Measurements from ENCODE around the gene GRXCR1. TPM values are rescaled to one million over a fixed set of nuclear protein-coding genes. Genes with fewer than 3 reads are reported as not detected.
A peak's percentile ranks its signal among the peaks of the same experiment; 100 is the strongest.

The GRXCR1 gene
- total RNA-seq, 2 experiments from 2014 or later = not detected

DNA sequence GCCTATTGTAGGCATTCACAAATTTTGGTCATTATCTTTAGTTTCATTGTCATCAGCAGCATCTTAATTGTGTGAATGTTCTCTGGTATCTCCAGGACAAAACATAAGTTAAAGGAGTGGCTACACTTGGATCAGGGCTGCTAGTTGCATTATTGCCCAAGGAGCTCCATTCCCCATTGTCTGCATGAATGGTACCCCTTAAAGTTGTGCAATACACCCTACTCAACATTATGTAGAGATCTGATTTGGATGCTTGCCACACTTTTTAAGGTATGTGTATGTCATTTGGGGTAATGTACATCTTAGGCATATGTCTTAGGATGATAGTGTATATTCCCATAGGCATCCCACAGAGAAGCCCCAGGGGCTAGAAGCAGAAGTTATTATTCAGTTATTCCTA lies 2.9 kb downstream of the GRXCR1 start:
- POLR2A ChIA-PET = no interaction called here
- H3K9me3 Mint-ChIP-seq (ENCODE audit: low read depth) = no peaks in the 10 kb centered on the region

DNA sequence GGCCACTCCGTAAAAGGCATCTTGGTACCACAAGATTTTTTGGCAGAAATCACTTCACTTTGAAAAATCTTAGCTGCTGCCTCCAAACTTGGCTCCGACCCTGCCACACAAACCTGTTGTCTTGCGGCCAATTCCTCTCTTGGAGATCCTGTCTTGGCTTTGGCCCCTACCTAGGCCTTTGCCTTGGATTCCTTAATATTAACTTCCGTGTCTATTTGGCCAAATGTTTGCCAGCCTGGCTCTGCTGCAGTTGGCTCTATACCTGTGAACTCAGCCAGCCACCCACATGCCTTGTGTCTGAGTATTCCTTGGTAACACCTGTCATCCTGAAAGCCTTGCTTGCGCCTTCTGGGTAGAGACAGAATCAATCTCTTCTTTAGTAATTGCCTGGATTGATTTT lies 12.5 kb downstream of the GRXCR1 start:
- Mint-ChIP-seq H3K27me3 (peaks cover 12% of the 10 kb centered on the region), H3K4me3 (no peak overlapping the region), H3K27ac (no peak overlapping the region), H3K9me3 (ENCODE audit: low read depth) (no peaks in the 10 kb centered on the region), H3K4me1 (no peaks in the 10 kb centered on the region), H3K36me3 (ENCODE audit: low read depth) (no peaks in the 10 kb centered on the region)
- ChIA-PET POLR2A (no interaction called here), CTCF (interaction anchor here (0.6 kb wide), 1 partner anchor 87 kb away, joined by 5 read pairs; no protein-coding TSS in a partner anchor)
- DNase-seq (no peak), ATAC-seq (no peak)
- intact Hi-C loops (cut with DNase I, micrococcal nuclease) = no loop called here

More for the DNA sequence above, 2.9 kb downstream of the GRXCR1 start:
- Mint-ChIP-seq H3K36me3 (ENCODE audit: low read depth) (no peaks in the 10 kb centered on the region), H3K27me3 (peaks cover 19% of the 10 kb centered on the region), H3K4me3 (no peak overlapping the region), H3K4me1 (no peaks in the 10 kb centered on the region), H3K27ac (no peak overlapping the region)
- ATAC-seq (no peak), DNase-seq (no peak)
- CTCF ChIA-PET = no interaction called here
- intact Hi-C loops (cut with DNase I, micrococcal nuclease) = no loop called here

DNA sequence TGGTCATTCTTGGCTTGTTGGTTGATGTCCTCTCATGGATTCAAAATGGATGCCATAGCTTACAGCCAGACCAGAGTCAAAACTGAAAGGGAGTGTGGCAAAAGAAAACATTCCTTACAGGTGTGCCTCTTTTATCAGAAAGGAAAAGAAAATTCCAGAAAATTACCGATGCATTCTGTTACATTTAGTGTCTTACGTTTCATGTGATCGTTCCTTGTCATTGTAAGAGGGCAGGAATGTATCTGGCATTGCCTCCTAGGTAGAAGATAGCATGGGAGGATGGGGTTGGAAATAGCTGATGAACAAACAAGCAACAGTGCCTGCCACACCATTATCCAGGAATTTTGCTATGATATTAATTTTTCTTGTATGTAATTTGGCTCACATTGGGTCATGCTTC lies 13.1 kb downstream of the GRXCR1 start:
- POLR2A ChIA-PET = no interaction called here
- H3K36me3 Mint-ChIP-seq (ENCODE audit: low read depth) = no peaks in the 10 kb centered on the region
- no peak overlapping the region for H3K4me3 Mint-ChIP-seq
- peaks cover 13% of the 10 kb centered on the region for H3K27me3 Mint-ChIP-seq
- no peak overlapping the region for H3K27ac Mint-ChIP-seq
- ATAC-seq = no peak
- intact Hi-C loops (cut with DNase I, micrococcal nuclease) = no loop called here
- no peaks in the 10 kb centered on the region for H3K4me1 Mint-ChIP-seq
- no peaks in the 10 kb centered on the region for H3K9me3 Mint-ChIP-seq (ENCODE audit: low read depth)
- CTCF ChIA-PET = no interaction called here
- DNase-seq = no peak

DNA sequence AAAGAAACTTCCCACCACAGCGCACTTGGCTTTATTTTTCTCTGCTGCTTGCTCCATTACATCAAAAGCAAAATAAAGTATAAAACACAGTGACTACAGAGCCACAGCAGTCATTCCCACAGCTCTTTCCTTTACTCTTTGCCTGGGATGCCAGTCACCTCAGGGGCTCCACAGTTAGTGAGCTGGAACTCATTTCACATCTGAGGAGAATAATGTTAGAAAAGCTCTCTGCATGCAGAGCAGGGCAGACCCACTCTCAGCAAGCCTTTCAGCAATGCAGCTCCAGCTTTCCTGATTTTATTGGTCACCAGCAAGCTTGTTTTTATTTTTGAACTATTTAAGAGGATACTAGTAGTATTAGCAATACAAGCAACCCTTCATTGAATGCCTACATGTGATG lies 13.8 kb downstream of the GRXCR1 start:
- Mint-ChIP-seq H3K36me3 (ENCODE audit: low read depth) (no peaks in the 10 kb centered on the region), H3K27me3 (peaks cover 11% of the 10 kb centered on the region), H3K4me1 (no peaks in the 10 kb centered on the region), H3K9me3 (ENCODE audit: low read depth) (no peaks in the 10 kb centered on the region), H3K4me3 (no peak overlapping the region), H3K27ac (no peak overlapping the region)
- POLR2A ChIA-PET = no interaction called here
- CTCF ChIA-PET = no interaction called here
- DNase-seq (no peak), ATAC-seq (no peak)
- intact Hi-C loops (cut with DNase I, micrococcal nuclease) = no loop called here

DNA sequence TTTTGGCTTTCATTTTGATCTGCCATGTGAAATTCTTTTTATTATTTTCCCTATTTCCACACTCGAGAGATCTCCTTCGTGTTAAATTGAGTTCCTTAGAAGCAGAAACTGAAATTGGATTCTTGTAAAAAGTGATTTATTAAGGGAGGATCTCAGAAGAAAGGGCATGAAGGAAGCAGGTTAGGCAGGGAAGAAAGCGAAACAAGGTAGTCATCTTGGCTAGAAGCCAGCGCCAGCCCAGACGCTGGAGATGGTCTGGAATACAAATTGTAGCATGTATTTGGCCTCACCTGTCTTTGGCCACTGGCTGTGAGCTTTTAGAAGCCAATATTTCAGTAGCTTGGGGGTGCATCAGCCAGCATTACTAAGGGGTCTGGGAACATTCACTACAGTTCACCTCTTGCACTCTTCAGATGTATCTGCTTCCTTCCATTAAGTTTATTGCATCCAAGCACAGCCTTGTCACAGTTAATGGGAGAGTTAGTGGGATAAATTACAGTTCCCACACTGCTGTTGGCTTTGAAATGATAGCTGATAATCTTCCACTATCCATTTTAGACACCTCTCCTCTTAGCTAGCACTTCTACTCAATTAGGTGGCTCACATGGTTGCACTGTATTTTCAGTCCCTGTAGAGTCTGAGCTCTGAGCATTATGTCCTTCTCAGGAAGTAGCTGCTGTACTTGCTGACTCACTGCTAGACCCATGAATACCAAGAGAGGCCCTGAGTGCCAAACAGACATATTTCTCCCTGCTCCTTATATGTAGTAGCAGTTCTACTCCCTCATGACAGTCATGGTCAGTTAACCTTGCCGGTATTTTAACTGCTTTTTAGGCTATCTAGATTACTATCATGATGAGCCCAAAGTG lies 14.6 kb downstream of the GRXCR1 start:
- ChIA-PET CTCF (interaction anchor here (0.6 kb wide), 2 partner anchors 326 to 905 kb away, joined by 3 read pairs; no protein-coding TSS in a partner anchor), POLR2A (no interaction called here)
- Mint-ChIP-seq H3K9me3 (ENCODE audit: low read depth) (no peaks in the 10 kb centered on the region), H3K4me3 (no peak overlapping the region), H3K4me1 (no peaks in the 10 kb centered on the region), H3K27me3 (peaks cover 11% of the 10 kb centered on the region), H3K27ac (no peak overlapping the region), H3K36me3 (ENCODE audit: low read depth) (no peaks in the 10 kb centered on the region)
- intact Hi-C loops (cut with DNase I, micrococcal nuclease) = no loop called here
- no peak for DNase-seq
- ATAC-seq = no peak

DNA sequence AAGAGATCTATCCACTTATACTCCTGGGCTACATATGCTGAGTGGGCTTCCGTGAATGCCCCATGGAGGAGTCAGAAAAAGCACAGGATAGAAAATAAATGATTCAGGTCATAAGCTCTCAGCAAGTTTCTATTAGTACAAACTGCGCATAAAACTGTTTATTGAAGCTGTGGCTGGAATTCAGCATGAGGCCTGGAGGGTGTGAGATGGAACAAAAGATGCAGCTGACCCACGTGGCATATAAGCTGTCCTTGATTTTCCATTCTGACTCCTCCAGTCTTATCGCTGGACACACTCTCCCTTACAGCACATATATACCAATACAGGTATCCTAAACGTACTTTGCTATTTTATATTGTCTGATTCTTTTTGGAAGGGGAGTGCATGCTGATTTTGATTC lies 17.9 kb downstream of the GRXCR1 start:
- Mint-ChIP-seq H3K27ac (no peak overlapping the region), H3K27me3 (peaks cover 11% of the 10 kb centered on the region), H3K4me1 (no peaks in the 10 kb centered on the region), H3K36me3 (ENCODE audit: low read depth) (no peaks in the 10 kb centered on the region), H3K9me3 (ENCODE audit: low read depth) (no peaks in the 10 kb centered on the region), H3K4me3 (no peak overlapping the region)
- intact Hi-C loops (cut with DNase I, micrococcal nuclease) = no loop called here
- POLR2A ChIA-PET = no interaction called here
- ATAC-seq (no peak), DNase-seq (no peak)
- CTCF ChIA-PET = interaction anchor here (0.7 kb wide), 1 partner anchor 33 kb away, joined by 4 read pairs; no protein-coding TSS in a partner anchor

DNA sequence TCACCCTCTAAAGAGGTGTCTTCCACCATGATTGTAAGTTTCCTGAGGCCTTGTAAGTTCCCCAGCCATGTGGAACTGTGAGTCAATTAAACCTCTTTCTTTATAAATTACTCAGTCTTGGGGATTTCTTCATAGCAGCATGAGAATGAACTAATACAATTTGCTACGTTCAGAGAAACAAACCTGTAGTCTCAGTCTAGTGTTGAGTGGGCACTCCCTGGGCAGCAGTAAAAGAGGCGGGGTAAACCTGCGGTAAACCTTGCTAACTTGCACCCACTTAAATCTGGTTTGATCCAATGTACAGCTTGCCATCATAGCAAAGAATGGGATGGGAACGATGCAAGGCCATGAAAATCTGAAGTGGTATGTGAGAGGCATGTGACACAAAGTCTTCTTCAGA lies 22.4 kb downstream of the GRXCR1 start:
- no peaks in the 10 kb centered on the region for H3K4me1 Mint-ChIP-seq
- ChIA-PET CTCF (no interaction called here), POLR2A (no interaction called here)
- no peaks in the 10 kb centered on the region for H3K9me3 Mint-ChIP-seq (ENCODE audit: low read depth)
- intact Hi-C loops (cut with DNase I, micrococcal nuclease) = no loop called here
- peaks cover 6% of the 10 kb centered on the region for H3K27me3 Mint-ChIP-seq
- H3K27ac Mint-ChIP-seq = no peak overlapping the region
- DNase-seq = no peak
- H3K36me3 Mint-ChIP-seq (ENCODE audit: low read depth) = no peaks in the 10 kb centered on the region
- no peak overlapping the region for H3K4me3 Mint-ChIP-seq
- peak; percentile 30 for ATAC-seq

DNA sequence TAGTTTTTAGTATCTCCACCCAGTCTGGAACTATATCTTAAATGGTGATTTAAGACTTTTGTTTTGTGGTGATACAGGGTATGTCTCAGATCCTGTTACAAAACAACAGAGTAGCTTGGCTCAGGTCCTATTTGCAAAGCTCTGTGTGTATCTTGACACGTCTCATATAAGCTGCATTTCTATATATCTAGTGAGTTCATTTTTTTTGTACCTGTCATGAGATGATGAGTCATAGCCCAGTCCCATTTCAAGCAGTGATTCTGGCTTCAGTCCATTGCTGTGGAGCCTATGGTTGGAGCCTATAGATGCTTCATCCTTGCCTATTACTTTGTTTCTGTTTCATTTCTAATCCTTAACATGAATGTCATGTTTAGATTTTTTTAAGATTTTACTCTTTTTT lies 23.0 kb downstream of the GRXCR1 start:
- no peaks in the 10 kb centered on the region for H3K9me3 Mint-ChIP-seq (ENCODE audit: low read depth)
- no peak overlapping the region for H3K4me3 Mint-ChIP-seq
- ChIA-PET POLR2A (no interaction called here), CTCF (no interaction called here)
- peak; percentile 61 for ATAC-seq
- no peak overlapping the region for H3K27ac Mint-ChIP-seq
- no peak for DNase-seq
- H3K4me1 Mint-ChIP-seq = no peaks in the 10 kb centered on the region
- intact Hi-C loops (cut with DNase I, micrococcal nuclease) = no loop called here
- no peaks in the 10 kb centered on the region for H3K36me3 Mint-ChIP-seq (ENCODE audit: low read depth)
- peaks cover 3% of the 10 kb centered on the region for H3K27me3 Mint-ChIP-seq

DNA sequence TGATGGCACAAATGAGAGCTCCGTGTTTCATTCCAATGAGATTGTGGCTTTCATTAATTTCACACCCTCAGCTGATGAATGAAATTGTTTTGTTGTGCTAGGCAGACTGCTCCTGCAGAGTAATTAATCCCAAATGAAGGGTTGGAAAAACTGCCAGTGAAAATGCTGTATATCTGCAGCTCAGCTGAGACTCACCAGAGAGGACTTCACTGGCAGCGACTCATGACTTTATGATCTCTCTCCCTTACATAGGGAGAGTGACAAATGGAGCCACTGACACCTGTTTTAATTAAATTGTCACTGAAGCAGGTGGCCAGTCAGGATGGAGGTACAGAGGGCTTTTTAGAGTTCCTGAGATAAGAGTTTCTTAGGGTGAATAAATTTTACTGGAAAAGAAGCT lies 24.8 kb downstream of the GRXCR1 start:
- H3K4me1 Mint-ChIP-seq = no peaks in the 10 kb centered on the region
- ATAC-seq (no peak), DNase-seq (no peak)
- H3K4me3 Mint-ChIP-seq = no peak overlapping the region
- intact Hi-C loops (cut with DNase I, micrococcal nuclease) = no loop called here
- POLR2A ChIA-PET = no interaction called here
- no peaks in the 10 kb centered on the region for H3K9me3 Mint-ChIP-seq (ENCODE audit: low read depth)
- peaks cover 3% of the 10 kb centered on the region for H3K27me3 Mint-ChIP-seq
- H3K27ac Mint-ChIP-seq = no peak overlapping the region
- H3K36me3 Mint-ChIP-seq (ENCODE audit: low read depth) = no peaks in the 10 kb centered on the region
- CTCF ChIA-PET = no interaction called here

DNA sequence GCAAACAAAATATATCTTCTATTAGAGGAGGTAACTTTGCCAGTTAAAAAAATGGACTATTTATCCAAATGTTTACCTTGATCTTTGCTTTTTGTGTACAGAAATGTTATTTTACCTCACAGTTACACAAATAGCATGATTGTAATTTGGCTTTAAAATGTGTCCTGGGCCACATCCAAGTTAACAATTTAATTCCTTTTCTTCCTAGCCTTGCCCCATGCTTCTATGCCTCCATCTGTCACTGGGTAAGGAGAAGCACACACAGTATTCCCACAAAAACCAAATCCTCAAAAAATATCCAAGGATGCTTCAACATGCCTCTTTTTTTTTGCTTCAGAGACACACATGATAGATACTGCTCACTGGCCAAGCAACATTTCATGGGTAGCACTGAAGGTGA lies 30.9 kb downstream of the GRXCR1 start:
- intact Hi-C loops (cut with DNase I, micrococcal nuclease) = no loop called here
- Mint-ChIP-seq H3K36me3 (ENCODE audit: low read depth) (no peaks in the 10 kb centered on the region), H3K27me3 (peaks cover 3% of the 10 kb centered on the region), H3K4me1 (no peaks in the 10 kb centered on the region), H3K9me3 (ENCODE audit: low read depth) (no peaks in the 10 kb centered on the region), H3K4me3 (no peak overlapping the region), H3K27ac (no peak overlapping the region)
- DNase-seq (no peak), ATAC-seq (no peak)
- CTCF ChIA-PET = no interaction called here
- POLR2A ChIA-PET = interaction anchor here (0.6 kb wide), 1 partner anchor 23 kb away, joined by 4 read pairs; no protein-coding TSS in a partner anchor

DNA sequence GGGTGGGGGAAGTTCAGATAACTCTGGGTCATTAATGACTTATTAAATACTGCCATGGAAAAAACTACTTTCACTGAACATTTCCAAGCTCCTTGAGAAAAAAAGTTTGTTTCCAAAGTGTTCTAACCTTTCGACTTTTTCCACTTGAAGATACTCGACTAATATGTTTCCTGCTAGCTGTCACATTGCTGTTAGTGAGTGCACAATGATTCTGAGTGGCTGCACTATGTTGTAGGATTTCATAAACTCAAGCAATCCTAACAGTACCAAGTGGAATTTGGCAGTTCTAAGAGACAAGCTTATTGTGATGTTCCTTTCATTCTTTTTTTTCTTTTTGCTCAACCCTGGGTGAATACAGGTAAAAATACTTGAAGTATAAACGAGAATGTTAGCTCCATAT lies 33.4 kb downstream of the GRXCR1 start:
- Mint-ChIP-seq H3K27ac (no peak overlapping the region), H3K4me3 (no peak overlapping the region), H3K4me1 (no peaks in the 10 kb centered on the region), H3K27me3 (peaks cover 3% of the 10 kb centered on the region), H3K9me3 (ENCODE audit: low read depth) (no peaks in the 10 kb centered on the region), H3K36me3 (ENCODE audit: low read depth) (no peaks in the 10 kb centered on the region)
- no peak for ATAC-seq
- CTCF ChIA-PET = interaction anchor here (0.6 kb wide), 1 partner anchor 22 kb away, joined by 3 read pairs; no protein-coding TSS in a partner anchor
- DNase-seq = no peak
- POLR2A ChIA-PET = no interaction called here
- intact Hi-C loops (cut with DNase I, micrococcal nuclease) = no loop called here

DNA sequence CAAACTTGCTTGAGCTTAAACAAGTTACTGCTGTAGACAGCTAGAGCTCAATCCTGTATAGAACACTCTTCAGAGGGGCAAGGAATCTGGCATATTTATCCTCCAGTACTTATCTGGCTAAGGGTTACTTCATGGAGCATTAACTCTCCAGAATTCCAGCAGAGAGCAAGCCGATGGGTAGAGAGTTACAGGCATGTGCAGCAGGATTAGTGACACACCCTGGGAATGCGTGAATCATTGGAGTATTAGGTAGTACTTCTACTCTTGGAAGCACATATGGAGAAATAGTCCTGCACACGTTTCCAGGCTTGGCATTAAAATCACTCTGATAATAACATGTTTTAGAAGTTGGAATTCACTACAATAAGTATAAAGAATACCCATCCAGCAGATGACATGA lies 35.4 kb downstream of the GRXCR1 start:
- ChIA-PET CTCF (no interaction called here), POLR2A (no interaction called here)
- Mint-ChIP-seq H3K9me3 (ENCODE audit: low read depth) (no peaks in the 10 kb centered on the region), H3K27ac (no peak overlapping the region), H3K4me1 (no peaks in the 10 kb centered on the region), H3K36me3 (ENCODE audit: low read depth) (no peaks in the 10 kb centered on the region), H3K4me3 (no peak overlapping the region), H3K27me3 (peaks cover 3% of the 10 kb centered on the region)
- DNase-seq (no peak), ATAC-seq (no peak)
- intact Hi-C loops (cut with DNase I, micrococcal nuclease) = no loop called here

All from activated CD4-positive, alpha-beta T cell treated with anti-CD3 and anti-CD28 coated beads for 36 hours (primary cell).